Limb (tissue), 2 donors: ENCODE data around the gene CTNNBIP1.

Source experiments
- DNase-seq, 2 donors: peaks; one replicate each; pipeline ENCODE4 v3.0.0-alpha.2; 2016; ENCODE audit errors: extremely low spot score in 2 of 2

CTNNBIP1 gene

GRCh38 chr1:9853249-9853595 is 56.8 kb downstream of the CTNNBIP1 start:
- no peak for DNase-seq

GRCh38 chr1:9852410-9853248 is 57.4 kb downstream of the CTNNBIP1 start:
- no peak for DNase-seq

GRCh38 chr1:9852004-9852403 is 58.1 kb downstream of the CTNNBIP1 start:
- no peak for DNase-seq

DNA sequence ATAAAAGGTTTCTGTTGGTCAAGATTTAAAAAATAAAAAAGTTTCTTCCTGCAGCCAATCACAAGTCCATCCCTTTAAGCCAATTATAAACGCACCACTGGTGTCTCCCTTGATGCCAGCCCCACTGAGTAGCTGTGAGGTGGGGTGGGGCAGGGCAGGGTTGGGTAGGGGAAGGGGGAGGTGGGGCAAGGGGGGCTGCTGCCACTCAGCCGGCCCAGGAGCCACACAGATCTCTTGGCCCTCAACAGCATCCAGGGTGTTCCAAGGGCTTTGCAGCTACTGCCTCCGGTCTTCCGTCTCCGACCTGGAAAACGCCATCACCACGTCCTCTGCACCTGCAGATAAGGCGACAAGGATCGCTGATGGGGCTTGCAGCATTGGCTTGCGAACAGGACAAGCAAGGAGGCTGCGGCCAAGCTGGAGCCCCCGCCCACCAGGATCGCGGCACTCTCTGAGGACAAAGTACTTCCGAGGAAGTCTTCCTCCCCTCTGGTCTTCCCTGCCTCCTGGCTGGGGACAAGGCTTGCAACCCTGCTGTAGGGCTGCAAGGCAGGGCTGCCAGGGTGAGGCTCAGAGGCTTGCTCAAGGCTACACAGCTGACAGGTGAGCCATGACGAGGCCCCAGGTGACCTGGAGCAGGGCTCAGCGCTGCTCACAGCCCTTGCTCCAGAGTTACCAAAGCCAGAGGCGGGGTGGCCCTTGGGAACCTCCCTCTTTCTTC is 59.5 kb downstream of the CTNNBIP1 start:
- no peak for DNase-seq

- DNase-seq, result no peak
These were observed 60.2 kb downstream of the CTNNBIP1 start for GRCh38 chr1:9849691-9850441.

DNA sequence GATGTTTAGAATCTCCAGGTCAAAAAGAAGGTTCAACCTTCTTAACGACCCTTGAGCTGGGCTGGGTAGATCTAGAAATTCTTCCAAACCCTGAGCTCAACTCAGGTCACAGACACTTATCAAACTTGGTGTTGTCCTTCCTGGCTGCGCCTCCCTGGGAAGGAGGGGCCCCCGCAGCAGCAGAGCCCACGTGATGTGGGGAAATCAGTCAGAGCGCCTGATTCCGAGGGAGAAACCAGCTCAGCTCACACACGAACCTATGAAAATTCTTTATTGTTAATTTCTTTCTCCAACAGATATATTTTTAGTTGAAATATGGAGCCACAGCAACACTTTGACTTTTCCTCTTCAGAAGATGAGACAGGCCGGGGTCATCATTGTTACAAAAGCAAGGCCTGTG is 62.0 kb downstream of the CTNNBIP1 start:
- no peak for DNase-seq

DNA sequence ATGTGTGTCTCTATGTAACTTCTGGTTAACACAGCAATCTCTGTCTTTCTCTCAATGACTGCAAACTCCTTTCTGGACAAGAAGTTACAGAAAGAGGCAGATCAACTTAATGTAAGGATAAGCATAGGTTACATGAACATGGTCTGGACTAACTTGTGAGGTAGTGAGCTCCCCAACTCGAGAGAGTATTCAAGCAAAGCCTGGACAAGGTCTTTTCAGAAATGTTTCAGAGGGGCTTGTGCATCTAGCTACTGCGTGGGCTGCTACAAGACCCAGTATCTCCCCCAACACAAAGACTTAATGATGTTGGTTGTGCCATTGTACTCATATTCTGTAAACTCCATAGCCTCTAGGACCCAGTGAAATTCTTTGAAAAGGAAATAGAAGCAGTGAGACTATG is 62.8 kb downstream of the CTNNBIP1 start:
- no peak for DNase-seq

GRCh38 chr1:9846611-9847171 is 63.4 kb downstream of the CTNNBIP1 start:
- no peak for DNase-seq

GRCh38 chr1:9845914-9846313 is 64.2 kb downstream of the CTNNBIP1 start:
- no peak for DNase-seq

- DNase-seq, result no peak
These were observed 65.3 kb downstream of the CTNNBIP1 start for GRCh38 chr1:9844756-9845155.

GRCh38 chr1:9844106-9844505 is 66.0 kb downstream of the CTNNBIP1 start:
- no peak for DNase-seq

DNA sequence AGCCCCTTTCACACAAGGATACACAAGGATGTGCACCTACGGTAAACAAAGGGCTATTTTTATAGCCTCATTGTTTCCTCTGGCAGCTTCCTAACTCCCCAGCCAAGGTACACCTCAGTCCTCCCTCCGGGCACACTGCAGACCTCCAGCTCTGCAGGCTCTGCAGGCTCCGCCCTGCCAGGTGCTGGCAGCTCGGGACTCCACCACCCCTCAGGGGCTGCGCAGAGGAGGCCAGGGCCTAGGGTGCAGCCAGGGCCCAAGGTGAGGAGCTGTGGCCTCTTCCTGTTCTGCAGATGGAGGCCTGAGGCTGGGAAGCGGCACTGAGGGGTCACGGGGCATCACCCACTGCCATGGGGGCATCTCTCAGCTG is 66.5 kb downstream of the CTNNBIP1 start:
- no peak for DNase-seq

- DNase-seq, result no peak
These were observed 67.1 kb downstream of the CTNNBIP1 start for GRCh38 chr1:9842781-9843575.

DNA sequence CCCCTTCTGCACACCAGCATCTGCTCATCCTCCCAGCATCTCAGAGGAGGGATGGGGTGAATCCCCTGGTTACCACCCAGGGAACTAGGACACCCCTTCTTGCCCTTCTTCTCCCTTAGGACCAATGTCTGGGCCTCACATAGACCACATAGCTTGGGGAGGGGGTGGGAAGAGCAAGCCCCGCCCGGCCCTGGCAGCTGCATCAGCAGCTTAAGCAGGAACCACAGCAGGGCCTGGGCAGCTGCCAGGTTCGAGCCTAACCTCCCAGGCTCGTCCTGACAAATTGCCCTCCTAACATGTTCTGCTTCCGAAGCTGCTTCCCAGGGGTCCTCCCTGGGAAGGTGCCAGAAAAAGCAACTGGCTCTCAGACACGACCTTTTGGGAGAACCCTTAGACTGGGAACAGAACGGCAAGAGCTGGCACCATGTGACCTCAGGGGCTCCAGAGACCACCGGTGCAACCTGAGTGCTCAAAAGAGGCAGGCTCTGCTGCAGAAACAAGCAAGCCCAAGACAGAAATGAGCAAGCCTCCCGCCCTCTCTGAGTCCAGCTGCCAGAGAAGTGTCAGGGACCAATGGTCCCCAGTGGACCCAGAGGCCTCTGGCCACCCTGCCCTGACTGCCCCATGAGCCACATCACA is 67.9 kb downstream of the CTNNBIP1 start:
- no peak for DNase-seq

- no peak for DNase-seq
These were observed 68.6 kb downstream of the CTNNBIP1 start for GRCh38 chr1:9841460-9841859.

- no peak for DNase-seq
These were observed 69.9 kb downstream of the CTNNBIP1 start for GRCh38 chr1:9840176-9840575.

GRCh38 chr1:9838946-9839345 is 71.1 kb downstream of the CTNNBIP1 start:
- no peak for DNase-seq

GRCh38 chr1:9836632-9836960 is 73.5 kb downstream of the CTNNBIP1 start:
- DNase-seq, result no peak

GRCh38 chr1:9835758-9836631 is 74.1 kb downstream of the CTNNBIP1 start:
- DNase-seq, result no peak

DNA sequence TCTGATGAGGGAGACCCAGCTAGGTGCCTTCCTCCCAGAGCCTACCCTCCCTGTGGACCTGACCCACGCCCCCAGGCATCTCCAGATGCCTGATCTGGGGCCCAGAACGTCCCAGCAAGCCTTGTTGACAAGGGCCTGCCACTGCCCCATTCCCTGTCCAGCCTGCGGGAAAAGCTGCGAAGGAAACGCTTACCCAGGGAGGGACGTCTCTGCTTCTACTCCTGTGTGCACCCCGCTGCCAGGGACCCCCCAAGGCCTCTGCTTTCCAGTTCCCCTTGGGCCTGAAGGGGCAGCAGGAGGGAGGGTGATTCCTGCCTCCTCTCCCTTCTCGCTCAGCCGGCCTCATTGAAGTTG is 74.7 kb downstream of the CTNNBIP1 start:
- DNase-seq, result no peak
